HL-60 (cell line): ENCODE measurements around the gene DCXR.

Source experiments
- DNase-seq, 2 experiments: peaks; one replicate each; pipeline ENCODE4 v3.0.0-alpha.2; 2010 to 2020; ENCODE audit warnings: low read depth in 1 of 2, low spot score in 1 of 2
- H3K27ac ChIP-seq: fragments of 250-450 bp; sonication (Bioruptor Pico); replicated peaks from 2 replicates; pipeline ENCODE4 v1.5.1; 2020; ENCODE audit warnings: mild to moderate bottlenecking, moderate library complexity
- H3K27me3 ChIP-seq: fragments of 250-450 bp; sonication (Bioruptor Pico); 2 replicates; pipeline ENCODE4 v1.5.1; 2021; ENCODE audit warnings: mild to moderate bottlenecking, moderate library complexity; ENCODE audit not compliant: insufficient read depth, poor library complexity, severe bottlenecking
- H3K4me3 ChIP-seq: replicated peaks from 2 replicates; pipeline ENCODE4 v1.5.1; 2011; ENCODE audit warnings: mild to moderate bottlenecking, control low read depth, low read length; ENCODE audit not compliant: insufficient read depth
- GABPA ChIP-seq: IDR thresholded peaks from 2 replicates; pipeline ENCODE4 v1.6.1; 2012; ENCODE audit warnings: low read depth
- POLR2AphosphoS5 ChIP-seq: IDR thresholded peaks from 2 replicates; pipeline ENCODE4 v1.6.1; 2012; ENCODE audit warnings: low read depth
- SPI1 ChIP-seq: IDR thresholded peaks from 2 replicates; pipeline ENCODE4 v1.6.1; 2012; ENCODE audit warnings: low read depth, mild to moderate bottlenecking, borderline replicate concordance
- TF ChIP-seq, protein P1 (sequence below): IDR thresholded peaks from one replicate; pipeline ENCODE4 v1.5.1; 2011; ENCODE audit warnings: low read length, control low read depth, inconsistent platforms; ENCODE audit not compliant: insufficient read depth
- TF ChIP-seq, protein P2 (sequence below): IDR thresholded peaks from 2 replicates; pipeline ENCODE4 v1.6.1; 2012; ENCODE audit warnings: low read depth; ENCODE audit not compliant: insufficient replicate concordance

The DCXR gene

DNA sequence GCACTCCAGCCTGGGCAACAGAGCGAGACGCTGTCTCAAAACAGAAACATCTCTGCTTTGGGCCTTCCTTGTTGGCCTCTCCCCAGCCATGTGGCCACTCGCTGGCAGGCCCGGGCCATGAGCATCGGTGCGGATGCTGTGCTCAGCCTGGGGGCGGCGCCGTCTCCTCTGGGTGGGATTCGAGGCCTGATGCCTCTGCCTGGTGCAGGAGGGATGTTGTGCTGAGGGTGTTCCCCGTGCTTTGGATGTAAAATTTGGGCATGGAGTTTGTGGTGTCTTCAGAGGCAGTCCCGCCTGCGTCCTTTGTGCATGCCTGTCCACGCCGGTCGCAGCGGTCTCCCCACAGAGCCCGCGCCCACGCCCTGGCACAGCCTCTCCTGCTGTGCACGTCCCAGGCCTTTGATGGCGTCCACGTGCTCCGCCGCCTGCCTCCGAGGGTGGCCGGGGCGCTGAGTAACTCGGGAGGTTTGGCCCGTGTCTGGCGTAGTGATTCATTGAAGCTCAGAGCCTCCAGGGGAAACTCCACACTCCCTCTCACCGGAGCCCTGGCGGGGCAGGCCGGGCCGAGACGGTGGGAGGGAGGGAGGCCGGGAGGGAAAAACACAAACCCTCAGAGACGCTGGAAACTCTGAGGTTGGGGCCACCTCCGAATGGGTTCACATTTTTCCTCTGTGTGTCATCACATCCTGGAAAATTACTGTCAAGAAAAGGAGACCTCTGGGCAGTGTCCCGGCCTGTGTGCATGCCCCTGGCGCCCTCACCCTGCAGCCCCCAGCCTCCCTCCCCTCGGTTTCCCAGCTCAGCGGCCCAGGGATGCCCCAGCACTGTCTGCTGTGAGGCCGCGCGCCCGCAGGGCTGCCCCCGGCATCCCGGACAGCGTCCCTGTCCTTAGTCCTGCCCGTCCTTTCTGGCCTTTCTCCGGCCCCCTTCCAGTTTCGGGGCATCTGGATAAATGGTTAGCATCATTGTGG lies 33.8 kb downstream of the DCXR start:
- H3K4me3 ChIP-seq: no peak overlapping the region
- H3K27me3 ChIP-seq: no peaks in the 10 kb centered on the region
- no peak overlapping the region for H3K27ac ChIP-seq
- DNase-seq: no peak
- TF ChIP-seq, protein P1, sequence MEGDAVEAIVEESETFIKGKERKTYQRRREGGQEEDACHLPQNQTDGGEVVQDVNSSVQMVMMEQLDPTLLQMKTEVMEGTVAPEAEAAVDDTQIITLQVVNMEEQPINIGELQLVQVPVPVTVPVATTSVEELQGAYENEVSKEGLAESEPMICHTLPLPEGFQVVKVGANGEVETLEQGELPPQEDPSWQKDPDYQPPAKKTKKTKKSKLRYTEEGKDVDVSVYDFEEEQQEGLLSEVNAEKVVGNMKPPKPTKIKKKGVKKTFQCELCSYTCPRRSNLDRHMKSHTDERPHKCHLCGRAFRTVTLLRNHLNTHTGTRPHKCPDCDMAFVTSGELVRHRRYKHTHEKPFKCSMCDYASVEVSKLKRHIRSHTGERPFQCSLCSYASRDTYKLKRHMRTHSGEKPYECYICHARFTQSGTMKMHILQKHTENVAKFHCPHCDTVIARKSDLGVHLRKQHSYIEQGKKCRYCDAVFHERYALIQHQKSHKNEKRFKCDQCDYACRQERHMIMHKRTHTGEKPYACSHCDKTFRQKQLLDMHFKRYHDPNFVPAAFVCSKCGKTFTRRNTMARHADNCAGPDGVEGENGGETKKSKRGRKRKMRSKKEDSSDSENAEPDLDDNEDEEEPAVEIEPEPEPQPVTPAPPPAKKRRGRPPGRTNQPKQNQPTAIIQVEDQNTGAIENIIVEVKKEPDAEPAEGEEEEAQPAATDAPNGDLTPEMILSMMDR: no peak

DNA sequence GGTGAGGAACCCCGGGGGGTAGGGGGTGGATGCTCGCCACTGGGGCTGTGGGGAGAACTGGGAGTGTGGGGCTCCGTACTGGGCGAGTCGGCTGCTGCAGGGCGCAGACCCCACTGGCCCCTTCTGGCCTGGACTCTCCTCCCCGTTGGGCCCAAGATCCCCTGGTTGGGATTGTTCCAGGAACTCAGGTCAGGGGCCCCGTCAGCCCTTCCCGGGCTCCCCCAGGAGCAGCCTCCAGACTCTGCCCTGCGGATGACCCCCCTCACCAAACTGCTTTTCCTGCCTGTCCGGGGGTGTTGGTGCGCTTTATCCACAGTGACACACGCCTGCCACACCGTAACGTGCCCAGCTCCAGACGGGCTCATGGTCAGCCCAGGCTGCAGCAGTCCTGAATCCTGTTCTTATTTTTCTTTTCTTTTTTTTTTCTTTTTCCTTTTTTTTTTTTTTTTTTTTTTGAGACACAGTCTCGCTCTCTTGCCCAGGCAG lies 35.9 kb downstream of the DCXR start:
- H3K4me3 ChIP-seq: no peak overlapping the region
- TF ChIP-seq, protein P1: no peak
- TF ChIP-seq, protein P2, sequence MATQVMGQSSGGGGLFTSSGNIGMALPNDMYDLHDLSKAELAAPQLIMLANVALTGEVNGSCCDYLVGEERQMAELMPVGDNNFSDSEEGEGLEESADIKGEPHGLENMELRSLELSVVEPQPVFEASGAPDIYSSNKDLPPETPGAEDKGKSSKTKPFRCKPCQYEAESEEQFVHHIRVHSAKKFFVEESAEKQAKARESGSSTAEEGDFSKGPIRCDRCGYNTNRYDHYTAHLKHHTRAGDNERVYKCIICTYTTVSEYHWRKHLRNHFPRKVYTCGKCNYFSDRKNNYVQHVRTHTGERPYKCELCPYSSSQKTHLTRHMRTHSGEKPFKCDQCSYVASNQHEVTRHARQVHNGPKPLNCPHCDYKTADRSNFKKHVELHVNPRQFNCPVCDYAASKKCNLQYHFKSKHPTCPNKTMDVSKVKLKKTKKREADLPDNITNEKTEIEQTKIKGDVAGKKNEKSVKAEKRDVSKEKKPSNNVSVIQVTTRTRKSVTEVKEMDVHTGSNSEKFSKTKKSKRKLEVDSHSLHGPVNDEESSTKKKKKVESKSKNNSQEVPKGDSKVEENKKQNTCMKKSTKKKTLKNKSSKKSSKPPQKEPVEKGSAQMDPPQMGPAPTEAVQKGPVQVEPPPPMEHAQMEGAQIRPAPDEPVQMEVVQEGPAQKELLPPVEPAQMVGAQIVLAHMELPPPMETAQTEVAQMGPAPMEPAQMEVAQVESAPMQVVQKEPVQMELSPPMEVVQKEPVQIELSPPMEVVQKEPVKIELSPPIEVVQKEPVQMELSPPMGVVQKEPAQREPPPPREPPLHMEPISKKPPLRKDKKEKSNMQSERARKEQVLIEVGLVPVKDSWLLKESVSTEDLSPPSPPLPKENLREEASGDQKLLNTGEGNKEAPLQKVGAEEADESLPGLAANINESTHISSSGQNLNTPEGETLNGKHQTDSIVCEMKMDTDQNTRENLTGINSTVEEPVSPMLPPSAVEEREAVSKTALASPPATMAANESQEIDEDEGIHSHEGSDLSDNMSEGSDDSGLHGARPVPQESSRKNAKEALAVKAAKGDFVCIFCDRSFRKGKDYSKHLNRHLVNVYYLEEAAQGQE: no peak
- TF ChIP-seq SPI1 (no peak), POLR2AphosphoS5 (no peak), GABPA (no peak)
- H3K27me3 ChIP-seq: no peaks in the 10 kb centered on the region
- no peak for DNase-seq
- no peak overlapping the region for H3K27ac ChIP-seq

DNA sequence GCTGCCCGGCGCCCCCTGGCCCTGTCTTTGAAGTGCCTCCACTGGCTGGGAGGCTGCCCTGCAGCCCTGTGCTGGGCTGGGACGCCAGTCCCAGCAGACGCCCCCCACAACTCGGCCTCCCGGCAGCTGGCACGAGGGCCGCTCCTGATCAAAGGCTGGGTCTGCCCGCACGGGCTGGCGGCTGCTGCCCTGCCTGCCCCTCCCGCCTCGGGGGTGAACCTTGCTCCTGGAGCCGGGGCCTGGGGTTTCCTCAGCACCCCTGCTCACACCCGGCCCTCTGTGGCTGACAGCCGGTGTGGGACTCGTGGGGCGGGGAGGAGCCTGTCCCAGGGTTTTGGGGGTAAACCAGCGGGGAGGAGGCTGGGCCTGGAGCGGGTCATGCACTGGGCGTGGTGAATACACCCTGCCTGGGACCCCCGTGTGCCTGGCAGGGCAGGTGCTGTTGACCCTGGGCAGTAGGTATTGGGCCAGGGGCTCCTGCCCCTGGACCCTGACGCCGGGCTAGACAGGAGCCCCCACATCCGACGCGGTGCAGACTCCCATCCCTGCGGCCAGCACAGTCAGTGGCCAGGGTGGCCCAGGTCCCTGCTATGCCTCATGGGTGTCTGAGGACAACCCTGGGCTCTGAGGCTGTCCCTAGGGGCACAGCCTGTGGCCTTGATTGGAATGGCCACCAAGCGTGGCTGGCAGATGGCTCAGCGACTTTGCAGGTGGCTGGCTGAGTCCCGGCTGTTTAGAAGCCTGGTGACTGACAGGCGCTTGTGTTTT lies 36.5 kb downstream of the DCXR start:
- TF ChIP-seq, protein P1: no peak
- Histone ChIP-seq H3K4me3 (no peak overlapping the region), H3K27me3 (no peaks in the 10 kb centered on the region), H3K27ac (no peak overlapping the region)
- no peak for DNase-seq

DNA sequence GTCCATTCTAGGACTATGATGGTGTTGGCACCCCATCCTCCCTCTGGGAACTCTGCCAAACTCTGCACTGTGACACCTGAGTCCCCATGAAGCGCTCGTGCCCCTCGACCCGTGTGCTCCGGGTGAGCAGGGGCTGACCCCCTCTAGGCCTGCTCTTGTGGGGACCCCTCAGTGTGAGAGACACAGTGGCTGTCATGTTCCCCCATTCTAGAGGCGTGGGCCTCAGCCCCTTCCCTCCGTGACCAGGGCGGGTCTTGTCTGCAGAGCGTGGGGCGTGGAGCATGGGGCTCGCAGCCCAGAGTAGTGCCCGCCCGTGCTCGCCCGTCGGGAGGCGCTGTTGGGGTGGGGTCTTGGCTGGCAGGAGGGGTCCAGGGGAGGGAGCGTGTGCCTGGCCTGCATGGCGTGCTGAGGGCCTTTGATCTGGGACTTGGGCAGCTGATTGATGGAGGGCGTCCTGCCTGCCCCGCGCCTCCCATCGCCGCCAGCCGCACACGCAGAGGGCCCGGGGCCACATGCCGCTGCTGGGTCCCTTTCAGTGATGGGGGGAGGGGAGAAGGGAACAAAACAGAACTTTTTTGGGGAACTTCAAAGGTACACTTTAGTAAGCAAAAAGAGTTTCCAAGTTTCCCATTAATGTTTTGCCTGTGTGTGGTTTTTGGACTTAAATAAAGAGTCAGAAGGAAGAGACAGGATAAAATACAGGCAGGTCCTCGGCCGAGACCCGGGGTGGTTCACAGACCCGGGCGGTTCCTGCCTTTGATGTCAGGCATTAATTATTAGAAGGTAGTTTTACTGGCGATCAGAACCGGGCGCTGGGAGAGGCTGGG lies 37.3 kb downstream of the DCXR start:
- Histone ChIP-seq H3K4me3 (no peak overlapping the region), H3K27ac (no peak overlapping the region), H3K27me3 (no peaks in the 10 kb centered on the region)
- TF ChIP-seq, protein P1: no peak
- TF ChIP-seq, protein P2: no peak
- TF ChIP-seq POLR2AphosphoS5: no peak
- no peak for TF ChIP-seq GABPA
- no peak for TF ChIP-seq SPI1
- DNase-seq: no peak
